ENCODE measurements around the gene SARDH. TPM values are rescaled to one million over a fixed set of nuclear protein-coding genes. Genes with fewer than 3 reads are reported as not detected.

Gene SARDH
- total and polyA plus RNA-seq, 2 donors (not counting 3 experiments of a cell fraction or from before 2014, with no cell fraction given), result 0.19 to 0.44 TPM

DNA sequence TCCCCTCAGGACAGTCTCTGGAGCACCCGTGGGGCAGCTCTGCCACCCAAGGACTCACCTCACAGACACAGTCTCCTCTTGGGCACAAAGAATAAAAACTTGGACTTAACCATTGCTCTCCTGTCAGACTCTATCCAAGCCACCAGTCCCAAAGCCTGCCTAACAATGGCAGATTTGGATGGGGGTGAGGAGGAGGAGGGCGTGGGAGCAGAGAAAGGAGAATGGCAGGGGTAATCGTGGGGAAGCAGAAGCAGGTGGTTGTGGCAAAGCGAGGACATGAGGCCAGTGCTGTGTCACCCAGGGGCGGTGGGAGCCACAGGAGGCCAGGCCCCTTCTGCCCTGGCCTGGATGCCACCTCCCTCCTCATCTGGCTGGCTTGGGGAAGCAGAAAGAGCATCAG, 123.5 kb downstream of the SARDH start:
- no peak for FAIRE-seq
- CTCF ChIA-PET, result no interaction called here
- no peak overlapping the region for H3K4me2 ChIP-seq (ENCODE audit: insufficient read depth, low read length)
- no peaks in the 10 kb centered on the region for H3K9me1 ChIP-seq (replicated peaks; ENCODE audit: control insufficient read depth, extremely low read depth, insufficient read depth, low read length)
- H3K9me3 ChIP-seq (replicated peaks; ENCODE audit: control insufficient read depth, insufficient read depth, low read length), result no peaks in the 10 kb centered on the region
- no peak overlapping the region for H2AFZ ChIP-seq (ENCODE audit: low read depth, low read length)
- no peaks in the 10 kb centered on the region for H3K36me3 ChIP-seq (ENCODE audit: control insufficient read depth in 2 of 2, extremely low read depth in 1 of 2, insufficient read depth in 2 of 2, low read length in 2 of 2)
- no TSS peak for BruUV-seq (replicated peaks)
- H4K20me1 ChIP-seq (replicated peaks; ENCODE audit: control insufficient read depth, extremely low read depth, insufficient read depth, low read length), result no peaks in the 10 kb centered on the region
- no peak overlapping the region for H3K4me3 ChIP-seq (replicated peaks in 1 of 3; ENCODE audit: insufficient read depth in 1 of 3, low read depth in 1 of 3, low read length in 3 of 3)
- dilution Hi-C loops (cut with MboI; ENCODE audit: extremely low pct_ligation_motif_present, low sequenced_read_pairs), result no loop called here
- POLR2A ChIA-PET, result no interaction called here
- no peak overlapping the region for H3K27ac ChIP-seq (ENCODE audit: insufficient read depth, low read depth, low read length)
- no peak for DNase-seq (ENCODE audit: low read depth, low spot score)
- intact Hi-C loops (cut with micrococcal nuclease), result no loop called here
- no peaks in the 10 kb centered on the region for H3K4me1 ChIP-seq (ENCODE audit: control insufficient read depth, extremely low read depth, insufficient read depth, low read length)
- peaks cover 0 to under 1% of the 10 kb centered on the region in 2 experiments for H3K27me3 ChIP-seq (ENCODE audit: control insufficient read depth in 2 of 2, insufficient read depth in 2 of 2, low read length in 2 of 2)
- TF ChIP-seq FOS (IDR thresholded peaks at IDR 0.05; ENCODE audit: borderline replicate concordance, insufficient read depth, low read length) (no peak), EZH2 (IDR thresholded peaks at IDR 0.05; ENCODE audit: borderline replicate concordance, low read depth, low read length, severe bottlenecking) (no peak), MYC (IDR thresholded peaks at IDR 0.05; ENCODE audit: low read depth, low read length) (no peak), POLR2AphosphoS5 (IDR thresholded peaks at IDR 0.05; ENCODE audit: insufficient read depth, low read depth, low read length) (no peak), GATA2 (IDR thresholded peaks at IDR 0.05; ENCODE audit: insufficient read depth, insufficient read length, low read depth, low read length) (no peak), JUN (IDR thresholded peaks at IDR 0.05; ENCODE audit: borderline replicate concordance, insufficient read depth, insufficient read length, low read depth) (no peak), POLR2A (IDR thresholded peaks at IDR 0.05; ENCODE audit: low read depth, low read length) (no peak)
- TF ChIP-seq, protein P1, sequence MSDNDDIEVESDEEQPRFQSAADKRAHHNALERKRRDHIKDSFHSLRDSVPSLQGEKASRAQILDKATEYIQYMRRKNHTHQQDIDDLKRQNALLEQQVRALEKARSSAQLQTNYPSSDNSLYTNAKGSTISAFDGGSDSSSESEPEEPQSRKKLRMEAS (IDR thresholded peaks at IDR 0.05; ENCODE audit: insufficient read depth, insufficient read length), result no peak
- TF ChIP-seq, protein P2, sequence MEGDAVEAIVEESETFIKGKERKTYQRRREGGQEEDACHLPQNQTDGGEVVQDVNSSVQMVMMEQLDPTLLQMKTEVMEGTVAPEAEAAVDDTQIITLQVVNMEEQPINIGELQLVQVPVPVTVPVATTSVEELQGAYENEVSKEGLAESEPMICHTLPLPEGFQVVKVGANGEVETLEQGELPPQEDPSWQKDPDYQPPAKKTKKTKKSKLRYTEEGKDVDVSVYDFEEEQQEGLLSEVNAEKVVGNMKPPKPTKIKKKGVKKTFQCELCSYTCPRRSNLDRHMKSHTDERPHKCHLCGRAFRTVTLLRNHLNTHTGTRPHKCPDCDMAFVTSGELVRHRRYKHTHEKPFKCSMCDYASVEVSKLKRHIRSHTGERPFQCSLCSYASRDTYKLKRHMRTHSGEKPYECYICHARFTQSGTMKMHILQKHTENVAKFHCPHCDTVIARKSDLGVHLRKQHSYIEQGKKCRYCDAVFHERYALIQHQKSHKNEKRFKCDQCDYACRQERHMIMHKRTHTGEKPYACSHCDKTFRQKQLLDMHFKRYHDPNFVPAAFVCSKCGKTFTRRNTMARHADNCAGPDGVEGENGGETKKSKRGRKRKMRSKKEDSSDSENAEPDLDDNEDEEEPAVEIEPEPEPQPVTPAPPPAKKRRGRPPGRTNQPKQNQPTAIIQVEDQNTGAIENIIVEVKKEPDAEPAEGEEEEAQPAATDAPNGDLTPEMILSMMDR (IDR thresholded peaks at IDR 0.05; ENCODE audit: extremely low read depth in 1 of 2, insufficient read depth in 1 of 2, low read depth in 1 of 2, low read length in 2 of 2), result no peak
- H3K9ac ChIP-seq (replicated peaks; ENCODE audit: extremely low read depth, insufficient read depth, low read length), result no peak overlapping the region
- H3K79me2 ChIP-seq (ENCODE audit: control insufficient read depth, insufficient read depth, low read length), result no peaks in the 10 kb centered on the region
